ENCODE measurements around the gene VAPA.

DNA sequence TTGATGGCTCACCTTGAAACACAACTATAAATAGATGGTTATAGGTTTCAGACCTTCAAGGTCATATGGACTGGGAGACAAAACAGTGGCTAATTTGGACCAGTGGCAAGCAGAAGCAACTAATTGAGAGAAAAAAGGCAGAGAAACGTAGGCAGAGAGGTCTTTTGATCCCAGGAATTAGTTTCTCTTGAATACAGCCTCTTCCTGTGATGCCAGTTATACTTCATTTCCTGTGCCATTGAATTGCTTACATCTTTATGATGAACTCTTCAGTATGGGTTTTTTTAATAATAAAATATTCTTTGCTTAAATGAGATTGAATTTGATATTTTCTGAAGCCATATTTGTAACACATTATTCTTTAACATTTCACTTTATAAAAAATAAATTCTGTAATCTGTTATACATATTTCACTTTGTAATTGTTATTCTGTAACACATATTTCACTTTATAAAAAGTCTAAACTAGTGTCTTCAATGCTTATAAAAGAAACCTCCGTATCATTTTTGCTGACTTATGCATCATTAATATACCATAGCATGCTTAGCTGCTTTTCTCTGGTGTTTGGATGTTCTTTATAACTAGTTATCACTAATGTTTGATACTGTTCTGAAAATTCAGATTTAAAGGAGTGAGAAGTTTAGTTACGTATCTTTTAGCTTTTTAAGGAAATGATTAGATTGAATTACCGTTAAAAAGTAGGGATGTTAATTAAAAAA, 8.9 kb downstream of the VAPA start:
- no peak for TF ChIP-seq FOXA1 (IDR thresholded peaks at IDR 0.05)
- TF ChIP-seq ZNF384 (IDR thresholded peaks at IDR 0.05): no peak
- TF ChIP-seq, protein P1, sequence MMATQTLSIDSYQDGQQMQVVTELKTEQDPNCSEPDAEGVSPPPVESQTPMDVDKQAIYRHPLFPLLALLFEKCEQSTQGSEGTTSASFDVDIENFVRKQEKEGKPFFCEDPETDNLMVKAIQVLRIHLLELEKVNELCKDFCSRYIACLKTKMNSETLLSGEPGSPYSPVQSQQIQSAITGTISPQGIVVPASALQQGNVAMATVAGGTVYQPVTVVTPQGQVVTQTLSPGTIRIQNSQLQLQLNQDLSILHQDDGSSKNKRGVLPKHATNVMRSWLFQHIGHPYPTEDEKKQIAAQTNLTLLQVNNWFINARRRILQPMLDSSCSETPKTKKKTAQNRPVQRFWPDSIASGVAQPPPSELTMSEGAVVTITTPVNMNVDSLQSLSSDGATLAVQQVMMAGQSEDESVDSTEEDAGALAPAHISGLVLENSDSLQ (IDR thresholded peaks at IDR 0.05): no peak
- no peak for TF ChIP-seq TARDBP (IDR thresholded peaks at IDR 0.05)
- TF ChIP-seq HDGF (IDR thresholded peaks at IDR 0.05; ENCODE audit: borderline replicate concordance): no peak
- TF ChIP-seq SUZ12 (IDR thresholded peaks at IDR 0.05): no peak
- no peak for TF ChIP-seq L3MBTL2 (conservative IDR thresholded peaks at IDR 0.05)
- TF ChIP-seq ELF4 (IDR thresholded peaks at IDR 0.05): no peak
- no peak for TF ChIP-seq FOXM1 (IDR thresholded peaks at IDR 0.05; ENCODE audit: borderline replicate concordance)

Data from HEK293T (cell line).